GM10847 (cell line): ENCODE measurements around the gene RASL10A.

Experiments
- POLR2A ChIP-seq: IDR thresholded peaks from 2 replicates; pipeline ENCODE4 v1.6.1; 2011; ENCODE audit not compliant: insufficient read length; ENCODE audit errors: extremely low read depth

The RASL10A gene

GRCh38 chr22:29315286-29316140 lies at the start of gene RASL10A:
TSS of gene RASL10A (minus strand) at chr22:29315697. CDS start at chr22:29315246, 451 bp downstream.
- no peak for TF ChIP-seq POLR2A

- no peak for TF ChIP-seq POLR2A
Measured at GRCh38 chr22:29359469-29359868, 44.0 kb upstream of the RASL10A start.

- TF ChIP-seq POLR2A: no peak
Measured at GRCh38 chr22:29353860-29354259, 38.4 kb upstream of the RASL10A start.

- no peak for TF ChIP-seq POLR2A
Measured at GRCh38 chr22:29353286-29353685, 37.8 kb upstream of the RASL10A start.

- no peak for TF ChIP-seq POLR2A
Measured at GRCh38 chr22:29352778-29353177, 37.3 kb upstream of the RASL10A start.

GRCh38 chr22:29351891-29352290 lies 36.4 kb upstream of the RASL10A start:
- no peak for TF ChIP-seq POLR2A

- TF ChIP-seq POLR2A: no peak
Measured at GRCh38 chr22:29351042-29351441, 35.5 kb upstream of the RASL10A start.

- no peak for TF ChIP-seq POLR2A
Measured at GRCh38 chr22:29348956-29349355, 33.5 kb upstream of the RASL10A start.

GRCh38 chr22:29348041-29348440 lies 32.5 kb upstream of the RASL10A start:
- TF ChIP-seq POLR2A: no peak

- no peak for TF ChIP-seq POLR2A
Measured at GRCh38 chr22:29346659-29347058, 31.2 kb upstream of the RASL10A start.

GRCh38 chr22:29345932-29346331 lies 30.4 kb upstream of the RASL10A start:
- TF ChIP-seq POLR2A: no peak

- TF ChIP-seq POLR2A: no peak
Measured at GRCh38 chr22:29344137-29344536, 28.6 kb upstream of the RASL10A start.

GRCh38 chr22:29343313-29343805 lies 27.9 kb upstream of the RASL10A start:
- TF ChIP-seq POLR2A: no peak

- no peak for TF ChIP-seq POLR2A
Measured at GRCh38 chr22:29342577-29343312, 27.2 kb upstream of the RASL10A start.

GRCh38 chr22:29342177-29342576 lies 26.7 kb upstream of the RASL10A start:
- TF ChIP-seq POLR2A: no peak

- TF ChIP-seq POLR2A: no peak
Measured at GRCh38 chr22:29341849-29342127, 26.3 kb upstream of the RASL10A start.
